HG03571 (cell line): ENCODE results near the gene TMUB2.

ENCODE experiments used
- ATAC-seq: cut with Tn5 transposase; IDR thresholded peaks from one replicate; pipeline ENCODE4 v1.9.1; 2021; ENCODE audit not compliant: unreplicated experiment

The TMUB2 gene

GRCh38 chr17:44176671-44177501 lies 9.9 kb upstream of the TMUB2 start:
- ATAC-seq = no peak

- no peak for ATAC-seq
These were observed 9.1 kb upstream of the TMUB2 start for GRCh38 chr17:44177640-44178039.

GRCh38 chr17:44178133-44178532 lies 8.6 kb upstream of the TMUB2 start:
- ATAC-seq = no peak

- ATAC-seq = no peak
These were observed 3.7 kb upstream of the TMUB2 start for GRCh38 chr17:44183024-44183423.

GRCh38 chr17:44184212-44184810 lies 2.5 kb upstream of the TMUB2 start:
- ATAC-seq = no peak

- ATAC-seq = peak; percentile 38
These were observed 543 bp downstream of the TMUB2 start for GRCh38 chr17:44187131-44187899.

GRCh38 chr17:44188576-44189403 lies 2.0 kb downstream of the TMUB2 start:
- no peak for ATAC-seq

- no peak for ATAC-seq
These were observed 3.7 kb downstream of the TMUB2 start for GRCh38 chr17:44190481-44190880.

GRCh38 chr17:44191369-44191768 lies 4.6 kb downstream of the TMUB2 start:
- ATAC-seq = no peak

GRCh38 chr17:44191941-44192496 lies 5.2 kb downstream of the TMUB2 start:
- ATAC-seq = no peak

- ATAC-seq = no peak
These were observed 6.0 kb downstream of the TMUB2 start for GRCh38 chr17:44192750-44193149.

- no peak for ATAC-seq
These were observed 6.7 kb downstream of the TMUB2 start for GRCh38 chr17:44193326-44194084.

- ATAC-seq = no peak
These were observed 10.3 kb downstream of the TMUB2 start for GRCh38 chr17:44197107-44197506.

GRCh38 chr17:44197980-44198720 lies 11.4 kb downstream of the TMUB2 start:
- no peak for ATAC-seq

GRCh38 chr17:44198721-44199552 lies 12.2 kb downstream of the TMUB2 start:
- peak; percentile 10 for ATAC-seq

GRCh38 chr17:44199553-44200477 lies 13.0 kb downstream of the TMUB2 start, which contains the start of gene ATXN7L3:
Gene ATXN7L3 (minus strand): TSS chr17:44199884. CDS start chr17:44198070, 1,814 bp downstream.
- peak; percentile 62 for ATAC-seq
